K562 (cell line): ENCODE measurements around the gene ACBD4. TPM values are rescaled to one million over a fixed set of nuclear protein-coding genes. Genes with fewer than 3 reads are reported as not detected.

Experiments used
- ATAC-seq: fragments of 200-7000 bp; cut with Tn5 transposase; 3 replicates; pipeline ENCODE4 v1.9.1; 2020; ENCODE audit warnings: moderate library complexity
- BruUV-seq: library from RNA; stranded (reverse); fragments of 400-500 nt; replicated peaks from 2 replicates; lab custom pipeline; 2021; lab: Mats Ljungman, UMichigan
- CTCF ChIA-PET: fragments of 300-600 bp; formaldehyde crosslinking; extraction: SDS; loops from one replicate; lab custom pipeline; 2021; ENCODE audit warnings: low intra/inter-chr PET ratio; lab: Yijun Ruan, JAX
- POLR2A ChIA-PET: fragments of 300-600, 350-650 bp; sonication (Branson Sonifier 250); formaldehyde crosslinking; extraction: SDS; loops from one replicate; lab custom pipeline; 2021; ENCODE audit warnings: antibody characterized with exemption, inconsistent platforms; lab: Yijun Ruan, JAX
- DNase-seq, 4 experiments: peaks; one replicate each; pipeline versions ENCODE4 v3.0.0 to v3.0.0-alpha.2; 2011 to 2018; ENCODE audit warnings: low spot score in 3 of 4, mixed read lengths in 3 of 4; ENCODE audit errors: extremely low read depth in 1 of 4
- FAIRE-seq: peaks from 2 replicates; lab custom pipeline; 2011; peaks lifted over from hg19 to GRCh38; lab: Jason Lieb, UNC
- H2AFZ ChIP-seq: 2 replicates; pipeline ENCODE4 v1.6.0; 2011; ENCODE audit warnings: low read depth, low read length, control low read depth, inconsistent platforms
- H3K27ac ChIP-seq: fragments of 200-600 bp; 3 replicates; pipeline ENCODE4 v1.8.0; 2011; ENCODE audit warnings: low read depth, mild to moderate bottlenecking, control low read depth, inconsistent platforms, low read length, moderate library complexity, mixed read lengths; ENCODE audit errors: extremely low read depth
- H3K27me3 ChIP-seq, 2 experiments: fragments of 300-600 bp in 1 of 2; 2 replicates in 1 of 2; 3 replicates in 1 of 2; pipeline versions ENCODE4 v1.6.0 to v1.8.0; 2011; ENCODE audit warnings: inconsistent platforms in 2 of 2, low read length in 2 of 2, mild to moderate bottlenecking in 1 of 2, mixed read lengths in 1 of 2, moderate library complexity in 1 of 2; ENCODE audit not compliant: control insufficient read depth in 2 of 2, insufficient read depth in 2 of 2
- H3K36me3 ChIP-seq: fragments of 300-600 bp; 3 replicates; pipeline ENCODE4 v1.8.0; 2011; ENCODE audit warnings: mild to moderate bottlenecking, low read length, inconsistent platforms; ENCODE audit not compliant: control insufficient read depth, insufficient read depth
- H3K4me1 ChIP-seq, 2 experiments: fragments of 200-600 bp in 1 of 2; replicated peaks in 1 of 2; 2 replicates in 1 of 2; 3 replicates in 1 of 2; pipeline versions ENCODE4 v1.5.1 to v1.8.0; 2011; ENCODE audit warnings: inconsistent platforms in 2 of 2, low read length in 2 of 2, mild to moderate bottlenecking in 1 of 2, mixed read lengths in 1 of 2, moderate library complexity in 1 of 2; ENCODE audit not compliant: control insufficient read depth in 2 of 2, insufficient read depth in 2 of 2
- H3K4me2 ChIP-seq: 2 replicates; pipeline ENCODE4 v1.6.1; 2011; ENCODE audit warnings: low read length, control low read depth, inconsistent platforms, mixed read lengths; ENCODE audit not compliant: insufficient read depth
- H3K4me3 ChIP-seq: fragments of 200-600 bp; sonication (generic), shearing (Covaris generic); 2 replicates; pipeline ENCODE4 v1.5.1; 2016; ENCODE audit warnings: control low read depth, inconsistent platforms
- H3K79me2 ChIP-seq: fragments of 200-600 bp; 3 replicates; pipeline ENCODE4 v1.8.0; 2011; ENCODE audit warnings: low read length, inconsistent platforms; ENCODE audit not compliant: control insufficient read depth, insufficient read depth
- H3K9ac ChIP-seq, 2 experiments: 2 replicates each; pipeline versions ENCODE4 v1.6.0 to v1.6.1; 2011; ENCODE audit warnings: low read depth in 2 of 2, low read length in 2 of 2, control low read depth in 1 of 2, inconsistent platforms in 1 of 2, mild to moderate bottlenecking in 1 of 2, mixed read lengths in 1 of 2; ENCODE audit not compliant: insufficient read depth in 1 of 2
- H3K9me1 ChIP-seq: one replicate; pipeline ENCODE4 v1.6.0; 2011; ENCODE audit warnings: inconsistent platforms, mild to moderate bottlenecking, low read length, moderate library complexity; ENCODE audit not compliant: control insufficient read depth, insufficient read depth
- H3K9me3 ChIP-seq: replicated peaks from 2 replicates; pipeline ENCODE4 v1.5.1; 2011; ENCODE audit warnings: low read depth, low read length, inconsistent platforms; ENCODE audit not compliant: control insufficient read depth, insufficient read depth
- H4K20me1 ChIP-seq: replicated peaks from 2 replicates; pipeline ENCODE4 v1.6.1; 2011; ENCODE audit warnings: low read length, inconsistent platforms, mixed read lengths; ENCODE audit not compliant: control insufficient read depth, insufficient read depth
- ASH1L ChIP-seq: fragments of 450-650 bp; IDR thresholded peaks from 2 replicates; pipeline ENCODE4 v1.6.1; 2018; ENCODE audit warnings: borderline replicate concordance, mild to moderate bottlenecking, low read depth; ENCODE audit not compliant: partially characterized antibody
- CHCHD3 ChIP-seq: fragments of 250-450 bp; sonication (Bioruptor Pico); IDR thresholded peaks from 2 replicates; pipeline ENCODE4 v2.1.2; 2022; ENCODE audit warnings: mild to moderate bottlenecking
- HDAC1 ChIP-seq, 2 experiments: fragments of 450-650 bp; IDR thresholded peaks; 2 replicates each; pipeline ENCODE4 v1.6.1; 2016 to 2017; ENCODE audit warnings: inconsistent platforms in 1 of 2, mild to moderate bottlenecking in 1 of 2, moderate library complexity in 1 of 2
- MAFF ChIP-seq: IDR thresholded peaks from 2 replicates; pipeline ENCODE4 v1.6.1; 2012; ENCODE audit warnings: low read length, improper control_type of control experiment
- MAZ ChIP-seq, 2 experiments: fragments of 450-650 bp in 1 of 2; sonication (generic) in 1 of 2; formaldehyde crosslinking; IDR thresholded peaks in 1 of 2; conservative IDR thresholded peaks in 1 of 2; 2 replicates each; pipeline versions ENCODE4 v1.4.0 to v1.5.0; 2020; ENCODE audit warnings: mild to moderate bottlenecking in 1 of 2, missing genetic modification reagents in 1 of 2
- MEIS2 ChIP-seq: fragments of 450-650 bp; IDR thresholded peaks from 2 replicates; pipeline ENCODE4 v1.6.1; 2014; ENCODE audit warnings: mild to moderate bottlenecking; ENCODE audit not compliant: partially characterized antibody
- NBN ChIP-seq: fragments of 450-650 bp; IDR thresholded peaks from 2 replicates; pipeline ENCODE4 v1.6.1; 2016; ENCODE audit warnings: low read depth, mild to moderate bottlenecking
- RBM14 ChIP-seq: fragments of 200-400 bp; formaldehyde crosslinking; IDR thresholded peaks from 2 replicates; pipeline ENCODE4 v1.6.1; 2018; ENCODE audit warnings: low read depth, mild to moderate bottlenecking, low read length, moderate library complexity, borderline replicate concordance; ENCODE audit not compliant: insufficient read depth
- RBM22 ChIP-seq: fragments of 200-400 bp; formaldehyde crosslinking; IDR thresholded peaks from 2 replicates; pipeline ENCODE4 v1.6.1; 2018; ENCODE audit warnings: low read length, low read depth; ENCODE audit not compliant: poor library complexity, severe bottlenecking
- SIN3B ChIP-seq: fragments of 450-650 bp; IDR thresholded peaks from 2 replicates; pipeline ENCODE4 v1.6.1; 2017; ENCODE audit warnings: low read depth, mild to moderate bottlenecking, moderate library complexity
- SMARCA4 ChIP-seq: fragments of 450-650 bp; IDR thresholded peaks from 2 replicates; pipeline ENCODE4 v1.6.1; 2016
- TBP ChIP-seq: optimal IDR thresholded peaks from 2 replicates; pipeline ENCODE3; 2011; ENCODE audit warnings: low read depth, low read length, improper control_type of control experiment
- ZNF124 ChIP-seq: sonication (generic); formaldehyde crosslinking; IDR thresholded peaks from 2 replicates; pipeline ENCODE4 v1.8.1; 2022; ENCODE audit warnings: missing genetic modification reagents
- WGBS: fragments of 100-300 bp; shearing (Covaris generic); methylation state at CpG from one replicate; pipeline ENCODE4 v1.1.6; 2016; ENCODE audit warnings: low coverage, mixed read lengths; ENCODE audit not compliant: insufficient coverage; ENCODE audit errors: missing lambda C conversion rate; 5-methylcytosine and 5-hydroxymethylcytosine counted together
- in situ Hi-C: fragments of 300-500 bp; cut with MboI; formaldehyde crosslinking; loops from 4 replicates; pipeline ENCODE4 v1.15.0; 2018; ENCODE audit warnings: inconsistent platforms, mixed read lengths
- intact Hi-C: fragments of 100-400 bp; cut with micrococcal nuclease; formaldehyde crosslinking; loops from 2 replicates; pipeline ENCODE4 v1.14.2; 2022
- polyA plus RNA-seq, 8 experiments: library from polyadenylated mRNA; depleted of rRNA in 4 of 8; stranded (reverse) in 5 of 8; unstranded in 3 of 8; fragments of >200 nt; fragmentation: Nextera tagmentation in 2 of 8; fragmentation: Illumina TruSeq in 1 of 8; extraction: Ambion mirVana in 2 of 8; extraction: Trizol in 1 of 8; gene quantifications; 2 replicates each; pipeline versions ENCODE4 v1.2.1 to v1.2.3, GENCODE V29; 2011 to 2014; ENCODE audit warnings: inconsistent platforms in 1 of 8, missing spikeins in 1 of 8
- total RNA-seq, 7 experiments: library from RNA; depleted of rRNA in 6 of 7; stranded (reverse); fragments of >200 nt in 6 of 7; fragmentation: Illumina TruSeq in 2 of 7; extraction: Trizol in 2 of 7; gene quantifications; 2 replicates each; pipeline versions ENCODE4 v1.2.1 to v1.2.3, GENCODE V29; 2011 to 2021; ENCODE audit warnings: low replicate concordance in 1 of 7
- TF ChIP-seq, protein P1 (sequence below): fragments of 450-650 bp; IDR thresholded peaks from 2 replicates; pipeline ENCODE4 v1.6.1; 2018; ENCODE audit not compliant: partially characterized antibody
- TF ChIP-seq, protein P2 (sequence below): fragments of 450-650 bp; IDR thresholded peaks from one replicate; pipeline ENCODE4 v1.6.1; 2018; ENCODE audit warnings: mild to moderate bottlenecking, moderate library complexity; ENCODE audit not compliant: partially characterized antibody

ACBD4 gene
- total and polyA plus RNA-seq, 9 of the 15 experiments (the other 6 are each of a cell fraction or from before 2014, with no cell fraction given): 0.14 to 6.9 (median 4.6) TPM

DNA sequence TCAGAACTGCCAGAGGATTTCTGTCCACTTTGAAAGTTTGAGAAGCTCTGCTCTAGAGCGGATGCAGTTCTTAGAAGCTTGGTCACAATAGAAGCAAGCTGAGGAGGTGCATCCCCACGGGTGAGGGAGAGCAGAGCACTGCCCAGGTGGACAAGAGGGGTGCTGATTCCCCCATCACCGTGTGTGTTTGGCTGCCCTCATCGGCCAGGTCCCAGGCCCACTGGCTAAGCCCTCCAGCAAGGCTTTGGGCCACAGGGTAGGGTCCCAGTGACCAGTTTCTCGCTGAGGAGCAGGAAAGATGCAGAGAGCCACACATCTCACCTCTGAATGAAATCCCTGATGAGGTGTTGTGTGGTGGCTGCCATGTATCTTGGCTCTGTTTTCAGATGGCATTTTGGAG, 47.5 kb upstream of the ACBD4 start:
- 88% methylated on average over 5 of the region's 5 CpGs for WGBS
- no peak overlapping the region for H3K4me2 ChIP-seq
- no peaks in the 10 kb centered on the region for H3K9me1 ChIP-seq
- H3K9me3 ChIP-seq: no peaks in the 10 kb centered on the region
- H4K20me1 ChIP-seq: no peaks in the 10 kb centered on the region; the same call in 1 of the 2 replicates
- H3K36me3 ChIP-seq: peaks cover 92% of the 10 kb centered on the region
- ChIA-PET POLR2A (interaction anchor here (0.6 to 1.9 kb wide), 5 partner anchors 9 to 61 kb away, joined by 3 to 8 read pairs (median 4); no protein-coding TSS in a partner anchor), CTCF (no interaction called here)
- no peak for FAIRE-seq
- H3K27me3 ChIP-seq: no peaks in the 10 kb centered on the region
- no peak overlapping the region for H3K27ac ChIP-seq
- no peak overlapping the region for H2AFZ ChIP-seq
- no peaks in the 10 kb centered on the region for H3K4me1 ChIP-seq
- no peak overlapping the region for H3K9ac ChIP-seq
- no peak overlapping the region for H3K4me3 ChIP-seq
- in situ Hi-C loops (no loop called here), intact Hi-C loops (no loop called here)
- no peak for DNase-seq
- BruUV-seq: TSS peak; percentile 15
- TF ChIP-seq RBM22: no peak
- no peak for TF ChIP-seq ZNF124 (CRISPR knock-in tag)
- TF ChIP-seq SIN3B: no peak
- TF ChIP-seq NBN: no peak
- TF ChIP-seq, protein P1, sequence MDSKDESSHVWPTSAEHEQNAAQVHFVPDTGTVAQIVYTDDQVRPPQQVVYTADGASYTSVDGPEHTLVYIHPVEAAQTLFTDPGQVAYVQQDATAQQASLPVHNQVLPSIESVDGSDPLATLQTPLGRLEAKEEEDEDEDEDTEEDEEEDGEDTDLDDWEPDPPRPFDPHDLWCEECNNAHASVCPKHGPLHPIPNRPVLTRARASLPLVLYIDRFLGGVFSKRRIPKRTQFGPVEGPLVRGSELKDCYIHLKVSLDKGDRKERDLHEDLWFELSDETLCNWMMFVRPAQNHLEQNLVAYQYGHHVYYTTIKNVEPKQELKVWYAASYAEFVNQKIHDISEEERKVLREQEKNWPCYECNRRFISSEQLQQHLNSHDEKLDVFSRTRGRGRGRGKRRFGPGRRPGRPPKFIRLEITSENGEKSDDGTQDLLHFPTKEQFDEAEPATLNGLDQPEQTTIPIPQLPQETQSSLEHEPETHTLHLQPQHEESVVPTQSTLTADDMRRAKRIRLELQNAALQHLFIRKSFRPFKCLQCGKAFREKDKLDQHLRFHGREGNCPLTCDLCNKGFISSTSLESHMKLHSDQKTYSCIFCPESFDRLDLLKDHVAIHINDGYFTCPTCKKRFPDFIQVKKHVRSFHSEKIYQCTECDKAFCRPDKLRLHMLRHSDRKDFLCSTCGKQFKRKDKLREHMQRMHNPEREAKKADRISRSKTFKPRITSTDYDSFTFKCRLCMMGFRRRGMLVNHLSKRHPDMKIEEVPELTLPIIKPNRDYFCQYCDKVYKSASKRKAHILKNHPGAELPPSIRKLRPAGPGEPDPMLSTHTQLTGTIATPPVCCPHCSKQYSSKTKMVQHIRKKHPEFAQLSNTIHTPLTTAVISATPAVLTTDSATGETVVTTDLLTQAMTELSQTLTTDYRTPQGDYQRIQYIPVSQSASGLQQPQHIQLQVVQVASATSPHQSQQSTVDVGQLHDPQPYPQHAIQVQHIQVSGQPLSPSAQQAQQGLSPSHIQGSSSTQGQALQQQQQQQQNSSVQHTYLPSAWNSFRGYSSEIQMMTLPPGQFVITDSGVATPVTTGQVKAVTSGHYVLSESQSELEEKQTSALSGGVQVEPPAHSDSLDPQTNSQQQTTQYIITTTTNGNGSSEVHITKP: no peak
- TF ChIP-seq, protein P2, sequence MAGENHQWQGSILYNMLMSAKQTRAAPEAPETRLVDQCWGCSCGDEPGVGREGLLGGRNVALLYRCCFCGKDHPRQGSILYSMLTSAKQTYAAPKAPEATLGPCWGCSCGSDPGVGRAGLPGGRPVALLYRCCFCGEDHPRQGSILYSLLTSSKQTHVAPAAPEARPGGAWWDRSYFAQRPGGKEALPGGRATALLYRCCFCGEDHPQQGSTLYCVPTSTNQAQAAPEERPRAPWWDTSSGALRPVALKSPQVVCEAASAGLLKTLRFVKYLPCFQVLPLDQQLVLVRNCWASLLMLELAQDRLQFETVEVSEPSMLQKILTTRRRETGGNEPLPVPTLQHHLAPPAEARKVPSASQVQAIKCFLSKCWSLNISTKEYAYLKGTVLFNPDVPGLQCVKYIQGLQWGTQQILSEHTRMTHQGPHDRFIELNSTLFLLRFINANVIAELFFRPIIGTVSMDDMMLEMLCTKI: no peak
- no peak for TF ChIP-seq ASH1L
- no peak for TF ChIP-seq MAZ (CRISPR knock-in tag; conservative IDR thresholded peaks at IDR 0.05 in 1 of 2, IDR thresholded peaks at IDR 0.05 in 1 of 2)
- TF ChIP-seq MAFF: no peak
- no peak for TF ChIP-seq CHCHD3 (CRISPR knock-in tag)
- no peak for TF ChIP-seq RBM14
- TF ChIP-seq SMARCA4: no peak
- no peak for TF ChIP-seq HDAC1 (IDR thresholded peaks at IDR 0.05)
- no peak for TF ChIP-seq MEIS2
- TF ChIP-seq TBP: no peak
- no peak for ATAC-seq
- no peaks in the 10 kb centered on the region for H3K79me2 ChIP-seq
